Skeletal muscle cell (primary cell): ENCODE data around the gene CRYGA.

Source experiments
- DNase-seq: peaks from one replicate; pipeline ENCODE4 v3.0.0-alpha.2; 2010; ENCODE audit warnings: low read depth
- H3K4me3 ChIP-seq: 2 replicates; pipeline ENCODE4 v1.5.1; 2011; ENCODE audit warnings: low read depth, mild to moderate bottlenecking, control low read depth, low read length, moderate library complexity

CRYGA gene

GRCh38 chr2:208163489-208163888, at the start of gene CRYGA:
Gene CRYGA (minus strand): TSS chr2:208163589. CDS start chr2:208163556, 33 bp downstream.
- no peak for DNase-seq
- H3K4me3 ChIP-seq: no peak within 1 kb of the TSS

- DNase-seq: no peak
- H3K4me3 ChIP-seq: no peak overlapping the region
Measured at GRCh38 chr2:208210688-208211451, 47.5 kb upstream of the CRYGA start.

GRCh38 chr2:208208335-208209085, 45.1 kb upstream of the CRYGA start:
- DNase-seq: no peak
- H3K4me3 ChIP-seq: no peak overlapping the region

GRCh38 chr2:208207769-208208168, 44.4 kb upstream of the CRYGA start:
- no peak overlapping the region for H3K4me3 ChIP-seq
- no peak for DNase-seq

GRCh38 chr2:208204166-208204565, 40.8 kb upstream of the CRYGA start:
- no peak for DNase-seq
- no peak overlapping the region for H3K4me3 ChIP-seq

- no peak overlapping the region for H3K4me3 ChIP-seq
- DNase-seq: no peak
Measured at GRCh38 chr2:208195531-208195930, 32.1 kb upstream of the CRYGA start.

- H3K4me3 ChIP-seq: no peak overlapping the region
- DNase-seq: no peak
Measured at GRCh38 chr2:208192611-208193236, 29.3 kb upstream of the CRYGA start.

- H3K4me3 ChIP-seq: no peak within 1 kb of the TSS
Measured at GRCh38 chr2:208189810-208190503, 26.6 kb upstream of the CRYGA start, which contains the start of gene C2orf80. Gene C2orf80 (minus strand): TSS chr2:208190030. CDS start chr2:208186986, 3,044 bp downstream.

GRCh38 chr2:208189069-208189809, 25.9 kb upstream of the CRYGA start:
- no peak for DNase-seq
- no peak overlapping the region for H3K4me3 ChIP-seq

More at GRCh38 chr2:208189810-208190503, 26.6 kb upstream of the CRYGA start, which contains the start of gene C2orf80:
- no peak for DNase-seq

- no peak for DNase-seq
Measured at GRCh38 chr2:208186893-208187292, 23.5 kb upstream of the CRYGA start.

GRCh38 chr2:208186465-208186864, 23.1 kb upstream of the CRYGA start:
- DNase-seq: no peak
- no peak overlapping the region for H3K4me3 ChIP-seq

More at GRCh38 chr2:208186893-208187292, 23.5 kb upstream of the CRYGA start:
- H3K4me3 ChIP-seq: no peak overlapping the region

- no peak overlapping the region for H3K4me3 ChIP-seq
- no peak for DNase-seq
Measured at GRCh38 chr2:208183972-208184705, 20.8 kb upstream of the CRYGA start.

GRCh38 chr2:208183526-208183925, 20.1 kb upstream of the CRYGA start:
- no peak for DNase-seq

GRCh38 chr2:208182835-208183234, 19.4 kb upstream of the CRYGA start:
- H3K4me3 ChIP-seq: no peak overlapping the region
- DNase-seq: no peak

More at GRCh38 chr2:208183526-208183925, 20.1 kb upstream of the CRYGA start:
- H3K4me3 ChIP-seq: no peak overlapping the region

- no peak for DNase-seq
- no peak overlapping the region for H3K4me3 ChIP-seq
Measured at GRCh38 chr2:208179028-208179609, 15.7 kb upstream of the CRYGA start.

GRCh38 chr2:208175840-208176153, 12.4 kb upstream of the CRYGA start:
- DNase-seq: no peak
- H3K4me3 ChIP-seq: no peak overlapping the region

GRCh38 chr2:208175069-208175839, 11.9 kb upstream of the CRYGA start:
- DNase-seq: peak; percentile 33
- H3K4me3 ChIP-seq: no peak overlapping the region
